GM23338 (cell line): Measurements from ENCODE around the gene JAKMIP1. TPM values are rescaled to one million over a fixed set of nuclear protein-coding genes. Genes with fewer than 3 reads are reported as not detected.

Experiments used
- ATAC-seq: fragments of 200-7000 bp; cut with Tn5 transposase; 3 replicates; pipeline ENCODE4 v1.9.1; 2020
- DNase-seq: peaks from one replicate; pipeline ENCODE4 v3.0.0-alpha.2; 2015; ENCODE audit warnings: low spot score
- H2AFZ ChIP-seq: fragments of 200-600 bp; sonication (generic); 2 replicates; pipeline ENCODE4 v1.8.0; 2016; ENCODE audit warnings: antibody characterized with exemption, mild to moderate bottlenecking, moderate library complexity
- H3F3A ChIP-seq: fragments of 200-600 bp; sonication (generic); replicated peaks from 2 replicates; pipeline ENCODE4 v1.8.0; 2017; ENCODE audit warnings: antibody characterized with exemption, mixed run types, low read depth
- H3K27ac ChIP-seq: fragments of 200-600 bp; sonication (generic); 2 replicates; pipeline ENCODE4 v1.6.1; 2016; ENCODE audit warnings: low read depth
- H3K27me3 ChIP-seq: fragments of 200-600 bp; sonication (generic); 2 replicates; pipeline ENCODE4 v1.8.0; 2016; ENCODE audit warnings: mild to moderate bottlenecking, mixed run types, moderate library complexity; ENCODE audit not compliant: insufficient read depth
- H3K36me3 ChIP-seq: fragments of 200-600 bp; sonication (generic); 2 replicates; pipeline ENCODE4 v1.8.0; 2016; ENCODE audit warnings: mild to moderate bottlenecking; ENCODE audit not compliant: insufficient read depth
- H3K4me1 ChIP-seq: fragments of 200-600 bp; sonication (generic); 2 replicates; pipeline ENCODE4 v1.8.0; 2016; ENCODE audit warnings: mild to moderate bottlenecking, moderate library complexity; ENCODE audit not compliant: insufficient read depth
- H3K4me2 ChIP-seq: fragments of 200-600 bp; sonication (generic); 2 replicates; pipeline ENCODE4 v1.7.1; 2017; ENCODE audit warnings: mixed run types
- H3K4me3 ChIP-seq: fragments of 200-600 bp; sonication (generic); 2 replicates; pipeline ENCODE4 v1.6.1; 2016; ENCODE audit warnings: mixed run types
- H3K79me2 ChIP-seq: fragments of 200-600 bp; sonication (generic); replicated peaks from 2 replicates; pipeline ENCODE4 v1.8.0; 2017; ENCODE audit warnings: mild to moderate bottlenecking; ENCODE audit not compliant: insufficient read depth
- H3K9me2 ChIP-seq: fragments of 200-600 bp; sonication (generic); 2 replicates; pipeline ENCODE4 v1.8.0; 2017; ENCODE audit not compliant: insufficient read depth
- H4K20me1 ChIP-seq: fragments of 200-600 bp; sonication (generic); replicated peaks from 2 replicates; pipeline ENCODE4 v1.8.0; 2017; ENCODE audit warnings: mild to moderate bottlenecking; ENCODE audit not compliant: insufficient read depth
- H3K27ac Mint-ChIP-seq: 2 replicates; pipeline ENCODE4 v1.8.0; 2020; ENCODE audit warnings: inconsistent platforms, mild to moderate bottlenecking, moderate library complexity, mixed read lengths
- H3K27me3 Mint-ChIP-seq: 3 replicates; pipeline ENCODE4 v1.8.0; 2022; ENCODE audit warnings: low read depth, mild to moderate bottlenecking, moderate library complexity, mixed read lengths, inconsistent platforms; ENCODE audit not compliant: insufficient read depth, poor library complexity
- H3K36me3 Mint-ChIP-seq: 3 replicates; pipeline ENCODE4 v1.8.0; 2021; ENCODE audit warnings: low read depth, mild to moderate bottlenecking, inconsistent platforms, moderate library complexity, mixed read lengths
- H3K4me1 Mint-ChIP-seq: 3 replicates; pipeline ENCODE4 v1.8.0; 2020; ENCODE audit warnings: mild to moderate bottlenecking, inconsistent platforms, mixed read lengths
- H3K4me3 Mint-ChIP-seq: 3 replicates; pipeline ENCODE4 v1.8.0; 2021; ENCODE audit warnings: moderate library complexity, mild to moderate bottlenecking, inconsistent platforms, mixed read lengths
- H3K9me3 Mint-ChIP-seq: 3 replicates; pipeline ENCODE4 v1.8.0; 2020; ENCODE audit warnings: moderate library complexity, mild to moderate bottlenecking, inconsistent platforms, mixed read lengths
- CREB1 ChIP-seq: fragments of 250-450 bp; sonication (Bioruptor Pico); IDR thresholded peaks from 2 replicates; pipeline ENCODE4 v1.5.0; 2020; ENCODE audit warnings: low read depth, mild to moderate bottlenecking, moderate library complexity
- CTCF ChIP-seq, 2 experiments: fragments of 200-600 bp in 1 of 2; sonication (generic) in 1 of 2; conservative IDR thresholded peaks; 2 replicates each; pipeline versions ENCODE4 v1.5.1 to v1.6.1; 2016 to 2017; ENCODE audit warnings: antibody characterized with exemption in 2 of 2, low read depth in 2 of 2, mild to moderate bottlenecking in 2 of 2, moderate library complexity in 1 of 2
- ETS1 ChIP-seq: IDR thresholded peaks from 2 replicates; pipeline ENCODE4 v1.6.1; 2016; ENCODE audit warnings: antibody characterized with exemption
- EZH2 ChIP-seq: fragments of 200-600 bp; sonication (generic); IDR thresholded peaks from one replicate; pipeline ENCODE4 v1.8.0; 2017; ENCODE audit warnings: antibody characterized with exemption, mild to moderate bottlenecking, low read depth; ENCODE audit not compliant: unreplicated experiment
- EZH2phosphoT487 ChIP-seq: fragments of 200-600 bp; sonication (generic); IDR thresholded peaks from one replicate; pipeline ENCODE4 v1.8.1; 2018; ENCODE audit warnings: antibody characterized with exemption; ENCODE audit not compliant: unreplicated experiment
- JUNB ChIP-seq: IDR thresholded peaks from one replicate; pipeline ENCODE4 v1.6.1; 2016; ENCODE audit warnings: antibody characterized with exemption; ENCODE audit not compliant: unreplicated experiment
- NANOG ChIP-seq: IDR thresholded peaks from 2 replicates; pipeline ENCODE4 v1.6.1; 2016; ENCODE audit warnings: antibody characterized with exemption, borderline replicate concordance
- POLR2AphosphoS5 ChIP-seq: IDR thresholded peaks from 2 replicates; pipeline ENCODE4 v1.6.1; 2016; ENCODE audit warnings: antibody characterized with exemption, low read depth
- REST ChIP-seq: IDR thresholded peaks from one replicate; pipeline ENCODE4 v1.6.1; 2018; ENCODE audit warnings: antibody characterized with exemption; ENCODE audit not compliant: unreplicated experiment
- STAT1 ChIP-seq: IDR thresholded peaks from one replicate; pipeline ENCODE4 v1.6.1; 2016; ENCODE audit warnings: antibody characterized with exemption; ENCODE audit not compliant: unreplicated experiment
- ZNF114 ChIP-seq: fragments of 250-450 bp; sonication (Bioruptor Pico); IDR thresholded peaks from 2 replicates; pipeline ENCODE4 v1.5.0; 2020; ENCODE audit warnings: mild to moderate bottlenecking, moderate library complexity
- ZNF331 ChIP-seq: fragments of 250-450 bp; sonication (Bioruptor Pico); IDR thresholded peaks from 2 replicates; pipeline ENCODE4 v1.5.0; 2020; ENCODE audit warnings: low read depth, mild to moderate bottlenecking, moderate library complexity
- ZNF462 ChIP-seq: fragments of 250-450 bp; sonication (Bioruptor Pico); IDR thresholded peaks from 2 replicates; pipeline ENCODE4 v1.5.0; 2020; ENCODE audit warnings: mild to moderate bottlenecking, moderate library complexity
- polyA plus RNA-seq: library from polyadenylated mRNA; unstranded; fragments of >200 nt; fragmentation: Nextera tagmentation; extraction: Ambion mirVana; gene quantifications from 2 replicates; pipeline ENCODE4 v1.2.1, GENCODE V29; 2016
- total RNA-seq: library from RNA; depleted of rRNA; stranded (reverse); fragments of >200 nt; shearing (Covaris generic); gene quantifications from 2 replicates; pipeline ENCODE4 v1.2.3, GENCODE V29; 2014

Gene JAKMIP1
- total and polyA plus RNA-seq, 2 experiments from 2014 or later = 4.6 to 5.1 TPM

GRCh38 chr4:6207602-6208001, 7.3 kb upstream of the JAKMIP1 start:
- Mint-ChIP-seq H3K9me3 (no peaks in the 10 kb centered on the region), H3K36me3 (no peaks in the 10 kb centered on the region), H3K27ac (no peak overlapping the region), H3K4me3 (no peak overlapping the region), H3K4me1 (peaks cover 10% of the 10 kb centered on the region), H3K27me3 (peaks cover 2% of the 10 kb centered on the region)
- H3K79me2 ChIP-seq = no peaks in the 10 kb centered on the region
- H3K27me3 ChIP-seq = no peaks in the 10 kb centered on the region
- no peak for ATAC-seq
- no peaks in the 10 kb centered on the region for H4K20me1 ChIP-seq
- no peak for DNase-seq
- H3K4me2 ChIP-seq = no peak overlapping the region
- H3K27ac ChIP-seq = no peak overlapping the region
- no peaks in the 10 kb centered on the region for H3K36me3 ChIP-seq
- no peak for TF ChIP-seq ZNF331
- no peak for TF ChIP-seq JUNB
- no peak for TF ChIP-seq STAT1
- no peak for TF ChIP-seq ZNF114 (CRISPR knock-in tag)
- no peak for TF ChIP-seq POLR2AphosphoS5
- TF ChIP-seq ETS1 = no peak
- TF ChIP-seq NANOG = no peak
- TF ChIP-seq EZH2phosphoT487 = no peak
- TF ChIP-seq EZH2 = no peak
- TF ChIP-seq CTCF (conservative IDR thresholded peaks at IDR 0.05; ENCODE audit: low read depth in 2 of 2) = no peak
- TF ChIP-seq CREB1 (CRISPR knock-in tag) = no peak
- TF ChIP-seq ZNF462 (CRISPR knock-in tag) = no peak
- no peak for TF ChIP-seq REST
- H3K4me3 ChIP-seq = no peak overlapping the region
- no peaks in the 10 kb centered on the region for H3K4me1 ChIP-seq
- H2AFZ ChIP-seq = no peak overlapping the region
- H3F3A ChIP-seq = no peaks in the 10 kb centered on the region
- H3K9me2 ChIP-seq = no peaks in the 10 kb centered on the region
